HG03095 (cell line): ENCODE measurements around the gene CEP44.
"Not testable (repeated sequence)": the region's sequence is repeated elsewhere in the genome, so short reads cannot be mapped to it uniquely, and the experiment has no call there.

Experiments
- ATAC-seq: cut with Tn5 transposase; IDR thresholded peaks from one replicate; pipeline ENCODE4 v1.9.1; 2021; ENCODE audit warnings: moderate library complexity; ENCODE audit not compliant: unreplicated experiment

The CEP44 gene

DNA sequence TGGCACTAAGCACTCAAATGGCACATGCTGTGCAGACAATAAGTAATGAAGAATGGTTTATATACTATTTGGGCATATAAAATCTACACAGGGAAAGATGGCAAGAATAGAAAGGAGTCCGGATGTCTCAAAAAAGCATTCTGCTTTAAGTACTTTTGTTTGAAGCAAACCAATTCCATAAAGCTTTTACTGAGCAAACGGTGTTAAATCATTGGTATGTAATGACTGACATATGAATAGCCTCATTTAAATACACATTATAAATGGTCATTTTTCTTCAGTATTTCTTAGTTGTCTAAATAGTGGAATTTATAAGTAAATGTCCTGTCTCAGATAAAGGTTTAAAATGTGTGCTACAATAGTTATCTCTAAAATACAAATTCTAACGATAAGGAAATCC is 6.3 kb upstream of the CEP44 start:
- no peak for ATAC-seq

DNA sequence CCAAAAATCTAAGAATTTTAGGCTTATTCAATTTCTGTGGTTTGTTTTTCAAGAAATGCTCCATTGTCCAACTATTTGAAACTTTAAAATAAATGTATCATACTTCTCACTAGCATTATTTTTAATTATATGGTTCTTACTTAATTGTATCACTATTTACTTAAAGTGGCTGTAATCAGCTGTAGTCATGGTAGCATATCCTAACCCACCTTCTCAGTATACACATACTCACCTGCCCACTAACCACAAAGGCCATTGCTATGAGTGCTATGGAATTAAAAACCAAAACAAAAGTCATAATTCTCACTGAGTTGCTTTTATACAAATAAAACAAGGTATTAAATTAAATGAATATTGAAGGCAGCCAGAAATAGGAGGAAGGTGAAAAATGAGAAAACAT is 5.2 kb upstream of the CEP44 start:
- ATAC-seq = no peak

DNA sequence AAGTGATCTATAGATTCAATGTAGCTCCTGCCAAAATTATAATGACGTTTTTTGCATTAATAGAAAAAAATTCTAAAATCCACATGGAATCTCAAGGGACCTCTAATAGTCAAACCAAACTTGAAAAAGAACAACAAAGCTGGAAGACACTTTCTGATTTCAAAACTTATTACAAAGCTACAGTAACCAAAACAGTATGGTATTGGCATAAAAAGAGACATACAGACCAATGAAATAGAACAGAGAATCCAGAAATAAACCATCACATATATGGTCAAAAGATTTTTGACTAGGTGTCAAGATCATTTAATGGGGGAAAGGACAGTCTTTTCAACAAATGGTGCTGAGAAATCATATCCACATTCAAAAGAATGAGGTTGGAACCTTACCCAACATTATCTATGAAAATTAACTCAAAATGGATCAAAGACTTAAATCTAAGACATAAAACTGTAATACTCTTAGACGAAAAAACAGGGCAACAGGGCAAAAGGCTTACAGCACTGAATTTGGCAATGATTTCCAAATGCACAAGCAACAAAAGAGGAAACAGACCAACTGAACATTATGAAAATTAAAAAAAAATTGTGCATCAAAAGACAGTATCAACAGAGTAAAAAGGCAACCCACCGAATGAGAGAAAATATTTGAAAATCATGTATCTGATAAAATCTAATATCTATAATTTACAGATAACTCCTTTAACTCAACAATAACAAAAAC is 4.1 kb upstream of the CEP44 start:
- ATAC-seq = no peak

DNA sequence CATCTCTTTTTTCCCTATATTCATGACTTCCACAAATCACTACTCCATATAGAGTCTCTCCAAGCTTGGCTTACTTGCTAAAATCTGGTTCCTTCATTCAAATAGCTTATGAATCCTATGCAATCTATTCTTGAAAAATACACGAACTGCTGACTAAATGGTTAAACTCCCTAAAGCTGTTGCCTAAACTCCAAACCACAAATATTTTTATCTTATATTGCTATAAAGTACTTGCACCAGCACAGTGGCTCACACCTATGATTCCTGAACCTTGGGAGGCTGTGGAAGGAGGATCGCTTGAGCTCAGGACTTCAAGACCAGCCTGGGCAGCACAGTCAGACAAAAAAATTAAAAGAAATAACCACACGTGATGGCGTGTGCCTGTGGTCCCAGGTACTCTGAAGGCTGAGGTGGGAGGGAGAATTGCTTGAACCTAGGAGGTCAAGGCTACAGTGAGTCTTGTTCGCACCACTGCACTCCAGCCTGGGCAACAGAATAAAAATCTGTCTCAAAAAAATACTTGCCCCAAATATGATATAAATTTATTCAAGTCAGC is 2.5 kb upstream of the CEP44 start:
- no peak for ATAC-seq

DNA sequence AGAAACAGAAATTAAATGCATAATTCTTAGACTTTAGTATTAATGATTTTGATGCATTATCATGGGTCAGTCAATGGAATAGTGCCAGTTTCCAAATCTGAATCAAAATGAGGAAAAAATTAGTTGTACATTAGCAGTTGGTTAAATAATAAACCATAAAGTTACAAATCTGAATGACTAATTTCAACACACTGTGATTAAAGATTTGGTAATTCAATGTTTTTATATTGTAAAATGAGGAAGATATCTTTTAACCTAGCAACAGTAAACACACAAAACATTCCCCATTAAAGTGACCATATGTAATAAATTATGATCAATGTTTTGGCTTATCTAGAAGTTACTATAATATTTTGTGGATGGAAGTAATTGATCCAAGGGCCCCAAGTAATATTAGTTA is 1.8 kb upstream of the CEP44 start:
- ATAC-seq = no peak

DNA sequence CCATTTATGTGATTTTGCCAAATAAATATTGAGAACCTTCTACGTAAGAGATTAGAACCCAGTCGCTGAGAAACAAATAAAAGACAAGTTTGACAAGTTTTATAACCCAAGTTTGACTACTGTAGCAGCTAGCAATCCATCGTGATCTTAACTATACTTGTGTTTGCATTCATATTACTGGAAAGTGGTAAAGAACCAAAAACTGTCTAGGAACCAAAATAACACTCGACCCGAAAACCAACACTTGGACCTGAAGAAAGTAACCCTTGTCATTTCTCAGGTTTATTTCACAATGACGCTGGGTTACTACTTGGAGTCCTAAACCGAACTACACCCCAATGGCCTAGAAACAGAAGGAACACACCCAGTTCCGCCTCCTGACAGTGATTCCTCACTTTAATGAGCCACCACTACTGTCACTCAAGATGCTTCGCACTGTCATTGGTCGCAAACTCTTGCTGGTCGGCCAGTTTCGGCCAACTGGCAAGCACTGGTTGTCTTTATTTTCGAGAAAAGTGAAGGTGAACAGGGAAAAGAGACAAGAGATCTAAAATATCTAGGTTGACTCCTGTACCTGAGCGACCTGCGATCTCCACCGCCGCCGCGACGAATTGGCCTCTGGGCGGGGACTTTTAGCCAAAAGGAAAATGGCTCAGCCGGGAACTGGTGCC is 740 bp upstream of the CEP44 start:
- ATAC-seq = peak; percentile 99

DNA sequence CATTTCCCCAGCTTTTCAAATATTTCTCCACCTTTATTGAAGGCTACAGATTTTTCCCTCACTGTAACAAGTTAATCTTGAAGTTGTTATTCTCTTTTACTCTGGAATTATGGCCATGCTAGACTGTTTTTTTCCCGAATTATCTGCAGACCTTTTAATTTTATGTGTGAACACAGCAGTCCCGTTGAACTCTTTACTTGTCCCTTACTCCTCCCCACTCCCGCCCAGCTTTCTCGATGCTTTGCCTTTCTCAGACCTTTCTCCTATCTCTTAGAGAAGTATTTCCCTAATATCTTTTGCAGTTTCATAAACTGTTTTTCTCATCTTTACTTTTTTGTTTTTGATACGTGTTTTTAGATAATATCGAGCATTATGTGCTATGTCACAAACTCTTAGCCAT is 776 bp downstream of the CEP44 start:
- ATAC-seq = no peak

DNA sequence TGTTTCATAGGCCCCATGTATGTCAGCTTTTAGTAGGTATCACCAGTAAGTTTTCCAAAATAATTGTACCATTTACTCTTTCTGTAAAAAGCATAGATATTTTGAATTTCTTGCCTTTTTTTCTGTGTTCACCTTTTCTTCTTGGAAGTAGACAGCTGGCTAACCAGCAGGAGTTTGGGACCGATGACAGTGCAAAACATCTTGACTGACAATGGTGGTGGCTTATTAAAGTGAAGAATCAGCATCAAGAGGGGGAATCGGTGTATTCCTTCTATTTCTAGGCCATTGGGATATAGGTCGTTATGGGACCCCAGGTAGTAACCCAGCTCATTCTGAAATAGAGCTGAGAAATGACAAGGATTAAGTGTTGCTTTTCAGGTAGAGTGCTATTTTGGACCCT is 3.2 kb downstream of the CEP44 start:
- no peak for ATAC-seq

DNA sequence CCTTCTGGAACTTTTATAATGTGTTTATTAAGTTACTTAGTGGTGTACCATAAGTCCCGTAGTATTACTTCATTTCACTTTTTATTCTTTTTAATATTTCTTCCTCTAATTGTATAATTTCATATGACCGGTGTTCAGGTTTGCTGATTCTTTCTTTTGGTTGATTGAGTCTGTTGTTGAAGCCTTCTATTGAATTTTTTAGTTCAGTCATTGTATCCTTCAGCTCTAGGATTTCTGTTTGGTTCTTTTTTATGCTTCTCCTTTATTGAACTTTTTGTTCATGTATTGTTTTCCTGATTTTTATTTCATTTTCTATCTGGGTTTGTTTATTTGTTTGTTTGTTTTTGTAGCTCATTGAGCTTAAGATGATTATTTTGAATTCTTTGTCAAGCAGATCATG is 8.8 kb downstream of the CEP44 start:
- ATAC-seq = no peak

DNA sequence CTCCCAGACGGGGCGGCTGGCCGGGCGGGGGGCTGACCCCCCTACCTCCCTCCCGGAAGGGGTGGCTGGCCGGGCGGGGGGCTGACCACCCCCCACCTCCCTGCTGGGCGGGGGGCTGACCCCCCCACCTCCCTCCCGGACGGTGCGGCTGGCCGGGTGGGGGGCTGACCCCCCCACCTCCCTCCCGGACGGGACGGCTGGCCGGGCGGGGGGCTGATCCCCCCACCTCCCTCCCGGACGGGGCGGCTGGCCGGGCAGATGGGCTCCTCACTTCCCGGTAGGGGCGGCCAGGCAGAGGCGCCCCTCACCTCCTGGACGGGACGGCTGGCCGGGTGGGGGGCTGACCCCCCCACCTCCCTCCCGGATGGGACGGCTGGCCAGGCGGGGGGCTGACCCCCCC is 10.9 kb downstream of the CEP44 start:
- ATAC-seq = not testable (repeated sequence)

DNA sequence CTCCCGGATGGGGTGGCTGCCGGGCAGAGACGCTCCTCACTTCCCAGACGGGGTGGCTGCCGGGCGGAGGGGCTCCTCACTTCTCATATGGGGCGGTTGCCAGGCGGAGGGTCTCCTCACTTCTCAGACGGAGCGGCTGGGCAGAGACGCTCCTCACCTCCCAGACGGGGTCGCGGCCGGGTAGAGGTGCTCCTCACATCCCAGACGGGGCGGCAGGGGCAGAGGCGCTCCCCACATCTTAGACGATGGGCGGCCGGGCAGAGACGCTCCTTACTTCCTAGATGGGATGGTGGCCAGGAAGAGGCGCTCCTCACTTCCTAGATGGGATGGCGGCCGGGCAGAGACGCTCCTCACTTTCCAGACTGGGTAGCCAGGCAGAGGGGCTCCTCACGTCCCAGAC is 11.4 kb downstream of the CEP44 start:
- not testable (repeated sequence) for ATAC-seq

DNA sequence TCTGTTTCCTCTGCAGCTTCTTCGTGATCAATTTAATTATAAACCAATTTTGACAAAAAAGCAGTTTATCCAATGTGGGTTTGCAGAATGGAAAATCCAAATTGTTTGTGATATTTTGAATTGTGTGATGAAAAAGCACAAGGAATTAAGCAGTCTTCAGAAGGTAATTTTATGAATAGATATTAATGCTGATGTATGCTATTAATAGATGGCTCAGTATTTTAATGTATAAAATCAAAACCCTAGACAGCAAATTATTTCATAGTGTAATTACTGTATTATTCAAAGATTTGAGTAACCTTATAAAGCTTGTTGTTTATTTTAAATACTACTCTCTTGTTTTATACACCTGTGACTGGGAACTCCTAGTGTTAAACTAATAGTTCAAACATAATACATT is 20.0 kb downstream of the CEP44 start:
- no peak for ATAC-seq

DNA sequence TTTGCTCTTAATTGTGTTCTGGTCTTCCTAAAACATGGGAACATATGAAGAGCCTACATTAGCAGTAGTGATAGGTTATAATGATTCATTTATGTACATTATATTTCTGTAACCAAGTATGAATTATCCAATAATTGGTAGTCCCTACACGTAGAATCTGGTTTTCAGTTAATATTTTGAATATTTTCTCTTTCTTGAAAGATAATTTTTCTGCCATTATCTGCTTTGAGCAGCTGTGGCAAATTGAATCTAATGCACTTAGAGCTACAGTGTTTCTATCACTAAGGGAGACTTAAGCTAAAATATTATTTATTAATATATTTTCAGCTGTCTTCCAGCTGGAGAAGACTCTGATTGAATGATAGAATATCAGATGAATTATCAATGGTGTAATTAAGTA is 21.0 kb downstream of the CEP44 start:
- ATAC-seq = no peak

DNA sequence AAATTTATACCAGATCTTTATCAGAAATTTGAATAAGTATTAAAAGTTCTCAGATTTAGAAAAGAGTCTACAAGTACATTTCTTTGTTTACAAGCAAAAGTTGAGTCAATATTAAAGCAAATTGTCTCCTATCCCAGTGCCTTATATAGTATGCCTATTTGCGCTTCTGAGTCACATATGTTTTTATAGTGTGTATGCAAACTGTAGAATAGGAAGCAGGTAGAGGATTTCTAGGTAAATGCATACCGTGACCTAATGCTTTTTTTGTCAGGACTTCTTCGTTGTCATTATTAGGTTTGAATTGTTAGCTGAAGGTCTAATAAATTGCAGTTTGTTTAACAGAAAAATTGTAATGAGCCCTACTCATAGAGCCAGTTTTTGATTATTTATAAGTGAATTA is 22.2 kb downstream of the CEP44 start:
- no peak for ATAC-seq

DNA sequence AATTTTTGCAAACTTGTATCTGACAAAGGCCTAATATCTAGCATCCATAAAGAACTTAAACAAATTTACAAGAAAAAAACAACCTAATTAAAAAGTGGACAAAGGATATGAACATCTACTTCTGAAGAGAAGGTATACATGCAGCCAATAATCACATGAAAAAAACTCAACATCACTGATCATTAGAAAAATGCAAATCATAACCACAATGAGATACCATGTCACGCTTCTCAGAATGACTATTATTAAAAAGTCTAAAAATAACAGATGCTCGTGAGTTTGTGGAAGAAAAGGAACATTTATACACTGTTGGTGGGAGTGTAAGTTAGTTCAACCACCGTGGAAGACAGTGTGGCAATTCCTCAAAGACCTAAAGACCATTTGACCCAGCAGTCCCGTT is 24.0 kb downstream of the CEP44 start:
- no peak for ATAC-seq

DNA sequence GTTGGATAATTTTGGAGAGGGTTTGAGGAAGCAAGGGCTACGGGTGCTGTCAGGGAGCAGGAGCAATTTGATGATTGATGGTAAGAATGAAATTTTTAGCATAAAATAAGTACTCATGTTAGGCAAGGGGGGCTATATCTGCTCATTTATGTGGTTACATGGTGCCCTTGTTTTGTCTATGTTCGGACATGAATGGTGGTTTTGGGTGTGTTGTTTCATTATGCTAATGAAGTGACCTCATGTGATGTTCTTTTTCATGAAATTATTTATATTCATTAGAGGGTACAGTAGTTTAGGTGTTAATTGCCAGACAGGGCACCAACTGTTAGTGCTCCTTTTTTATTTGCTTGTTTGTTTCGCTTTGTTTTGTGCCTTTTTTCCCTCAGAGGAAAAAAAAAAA is 29.3 kb downstream of the CEP44 start:
- no peak for ATAC-seq

DNA sequence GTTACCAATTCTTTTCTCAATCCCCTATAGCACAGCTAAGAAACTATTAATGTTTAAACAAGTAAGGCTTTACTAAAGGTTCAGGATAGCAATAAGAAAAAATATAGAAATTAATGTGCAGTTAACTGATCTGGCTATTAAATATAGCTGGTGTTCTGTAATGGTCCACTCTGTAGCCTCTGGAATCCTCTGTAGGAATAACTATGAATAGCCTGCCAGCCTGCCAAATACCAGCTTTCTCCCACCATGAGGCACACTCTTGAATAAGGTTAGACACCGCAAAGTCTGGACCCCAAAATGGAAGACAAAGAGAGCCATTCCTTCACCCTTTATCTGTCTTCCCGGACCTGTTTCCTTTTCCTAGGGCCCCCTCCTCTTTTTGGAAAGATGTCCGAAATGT is 30.6 kb downstream of the CEP44 start:
- no peak for ATAC-seq

DNA sequence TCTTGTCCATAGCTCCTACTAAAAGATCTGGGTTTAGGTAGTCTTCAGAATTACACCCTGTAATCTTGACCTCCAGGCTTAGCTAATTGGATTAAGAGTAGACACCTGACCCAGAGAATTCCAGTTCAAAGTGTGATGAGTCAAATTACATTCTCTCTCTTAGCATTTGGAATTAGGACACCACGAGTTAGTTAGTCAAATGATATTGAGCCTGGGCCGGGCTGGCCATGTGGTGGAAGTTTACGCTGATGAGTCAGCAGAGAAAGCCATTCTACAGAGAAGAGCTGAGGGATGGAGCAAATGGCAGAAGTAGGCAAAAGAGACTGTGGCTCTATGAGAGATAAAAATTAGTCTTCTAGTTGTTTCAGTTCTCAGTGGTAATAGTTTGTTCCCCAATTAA is 31.1 kb downstream of the CEP44 start:
- no peak for ATAC-seq

DNA sequence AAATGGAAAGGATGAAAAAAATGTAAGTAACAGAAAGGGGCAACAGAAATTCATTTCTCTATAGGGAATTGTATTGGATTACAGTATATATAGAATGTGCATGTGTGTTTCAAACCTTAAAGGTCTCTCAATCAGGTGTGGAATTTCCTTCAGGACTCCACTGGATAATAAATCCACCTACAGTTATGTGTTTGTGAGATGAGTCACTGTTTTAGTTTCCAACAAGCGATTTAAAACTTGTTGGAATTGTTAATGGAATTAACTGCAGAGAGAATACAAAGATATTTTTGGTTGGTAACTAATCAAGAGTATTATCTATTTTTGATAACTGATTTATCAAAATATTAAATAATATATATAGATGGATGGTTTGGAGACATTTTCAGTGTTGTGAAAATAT is 32.8 kb downstream of the CEP44 start:
- ATAC-seq = no peak

DNA sequence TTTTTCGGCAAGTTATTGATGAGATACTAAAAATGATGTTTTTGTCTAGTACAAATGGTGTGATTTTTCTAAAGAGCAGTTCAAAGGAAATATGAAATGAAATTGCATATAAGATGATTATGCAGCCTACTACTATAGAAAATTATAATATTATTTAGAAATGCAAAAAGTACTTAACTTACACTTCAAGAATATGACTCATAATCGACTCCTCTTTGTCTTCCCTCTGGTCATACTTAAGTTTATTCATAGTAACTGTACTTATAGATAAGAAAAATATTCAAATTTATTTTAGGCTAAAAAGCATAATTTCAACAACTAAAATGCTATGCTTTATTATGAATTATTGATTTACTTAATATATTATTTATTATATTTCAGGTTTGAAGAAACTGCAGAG is 33.2 kb downstream of the CEP44 start:
- ATAC-seq = no peak

DNA sequence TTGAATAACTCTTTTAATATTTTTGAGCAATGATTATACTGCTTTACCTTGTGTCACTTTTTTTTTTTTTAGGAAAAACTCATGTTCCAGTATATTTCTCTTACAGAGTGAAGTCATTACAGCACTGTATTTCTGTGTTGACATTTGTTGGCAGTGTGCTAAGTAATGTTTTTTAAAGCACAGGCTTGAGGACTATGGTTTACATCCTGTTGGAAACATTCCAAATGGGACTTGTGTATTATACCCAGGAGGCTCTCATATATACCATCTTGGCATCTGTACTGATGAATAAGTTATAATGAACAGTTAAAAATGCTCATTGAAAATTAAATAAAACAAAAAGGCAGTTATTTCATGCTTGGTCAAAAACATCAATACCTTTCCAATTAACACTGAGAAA is 33.8 kb downstream of the CEP44 start:
- no peak for ATAC-seq
